ENCODE data around the gene XPOT.
A peak's percentile ranks its signal among the peaks of the same experiment; 100 is the strongest.

Gene XPOT

GRCh38 chr12:64457032-64457431 is 52.8 kb downstream of the XPOT start:
- Histone ChIP-seq H3K9me3 (ENCODE audit: insufficient read depth, low read depth, low read length) (no peaks in the 10 kb centered on the region), H3K9me2 (replicated peaks; ENCODE audit: low read depth, low read length) (no peaks in the 10 kb centered on the region), H3K36me3 (ENCODE audit: insufficient read depth, low read length) (peaks cover 12% of the 10 kb centered on the region; the same call in 1 of the 2 replicates), H3K4me3 (ENCODE audit: low read length, poor library complexity, severe bottlenecking) (peak overlapping the region; percentile 32), H3K27me3 (ENCODE audit: insufficient read depth, low read length, poor library complexity, severe bottlenecking) (no peaks in the 10 kb centered on the region), H4K20me1 (ENCODE audit: insufficient read depth, low read length, poor library complexity, severe bottlenecking) (peaks cover 29% of the 10 kb centered on the region), H3F3A (ENCODE audit: low read depth) (0 out of 2 replicates have a peak, but pooled peaks cover 6% of the 10 kb centered on the region), H3K9ac (ENCODE audit: low read depth, low read length, poor library complexity, severe bottlenecking) (peak overlapping the region; percentile 12), H3K4me2 (ENCODE audit: low read depth, low read length, poor library complexity, severe bottlenecking) (peak overlapping the region; percentile 72), H3K4me1 (ENCODE audit: insufficient read depth, low read length, poor library complexity, severe bottlenecking) (peaks cover 53% of the 10 kb centered on the region), H2AFZ (ENCODE audit: low read length) (no peak overlapping the region), H3K79me2 (ENCODE audit: insufficient read depth, low read length) (peaks cover 86% of the 10 kb centered on the region)
- TF ChIP-seq, protein P1, sequence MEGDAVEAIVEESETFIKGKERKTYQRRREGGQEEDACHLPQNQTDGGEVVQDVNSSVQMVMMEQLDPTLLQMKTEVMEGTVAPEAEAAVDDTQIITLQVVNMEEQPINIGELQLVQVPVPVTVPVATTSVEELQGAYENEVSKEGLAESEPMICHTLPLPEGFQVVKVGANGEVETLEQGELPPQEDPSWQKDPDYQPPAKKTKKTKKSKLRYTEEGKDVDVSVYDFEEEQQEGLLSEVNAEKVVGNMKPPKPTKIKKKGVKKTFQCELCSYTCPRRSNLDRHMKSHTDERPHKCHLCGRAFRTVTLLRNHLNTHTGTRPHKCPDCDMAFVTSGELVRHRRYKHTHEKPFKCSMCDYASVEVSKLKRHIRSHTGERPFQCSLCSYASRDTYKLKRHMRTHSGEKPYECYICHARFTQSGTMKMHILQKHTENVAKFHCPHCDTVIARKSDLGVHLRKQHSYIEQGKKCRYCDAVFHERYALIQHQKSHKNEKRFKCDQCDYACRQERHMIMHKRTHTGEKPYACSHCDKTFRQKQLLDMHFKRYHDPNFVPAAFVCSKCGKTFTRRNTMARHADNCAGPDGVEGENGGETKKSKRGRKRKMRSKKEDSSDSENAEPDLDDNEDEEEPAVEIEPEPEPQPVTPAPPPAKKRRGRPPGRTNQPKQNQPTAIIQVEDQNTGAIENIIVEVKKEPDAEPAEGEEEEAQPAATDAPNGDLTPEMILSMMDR (conservative IDR thresholded peaks at IDR 0.05; ENCODE audit: low read length): no peak
- TF ChIP-seq EZH2phosphoT487 (IDR thresholded peaks at IDR 0.05; ENCODE audit: borderline replicate concordance): no peak

- H2AFZ ChIP-seq (ENCODE audit: low read length): no peak overlapping the region
- peak overlapping the region; percentile 32 for H3K4me3 ChIP-seq (ENCODE audit: low read length, poor library complexity, severe bottlenecking)
- H3K36me3 ChIP-seq (ENCODE audit: insufficient read depth, low read length): peaks cover 16% of the 10 kb centered on the region; the same call in 1 of the 2 replicates
- no peaks in the 10 kb centered on the region for H3K9me3 ChIP-seq (ENCODE audit: insufficient read depth, low read depth, low read length)
- H3K4me1 ChIP-seq (ENCODE audit: insufficient read depth, low read length, poor library complexity, severe bottlenecking): peaks cover 53% of the 10 kb centered on the region
- H3K79me2 ChIP-seq (ENCODE audit: insufficient read depth, low read length): peaks cover 81% of the 10 kb centered on the region
- peak overlapping the region; percentile 12 for H3K9ac ChIP-seq (ENCODE audit: low read depth, low read length, poor library complexity, severe bottlenecking)
- no peak for TF ChIP-seq EZH2phosphoT487 (IDR thresholded peaks at IDR 0.05; ENCODE audit: borderline replicate concordance)
- TF ChIP-seq, protein P1 (conservative IDR thresholded peaks at IDR 0.05; ENCODE audit: low read length): no peak
- peak overlapping the region; percentile 72 for H3K4me2 ChIP-seq (ENCODE audit: low read depth, low read length, poor library complexity, severe bottlenecking)
- no peaks in the 10 kb centered on the region for H3K27me3 ChIP-seq (ENCODE audit: insufficient read depth, low read length, poor library complexity, severe bottlenecking)
- H3F3A ChIP-seq (ENCODE audit: low read depth): 0 out of 2 replicates have a peak, but pooled peaks cover 6% of the 10 kb centered on the region
- H4K20me1 ChIP-seq (ENCODE audit: insufficient read depth, low read length, poor library complexity, severe bottlenecking): peaks cover 29% of the 10 kb centered on the region
- no peaks in the 10 kb centered on the region for H3K9me2 ChIP-seq (replicated peaks; ENCODE audit: low read depth, low read length)
These were observed 53.3 kb downstream of the XPOT start for GRCh38 chr12:64457466-64457865.

- TF ChIP-seq, protein P1 (conservative IDR thresholded peaks at IDR 0.05; ENCODE audit: low read length): no peak
- no peak for TF ChIP-seq EZH2phosphoT487 (IDR thresholded peaks at IDR 0.05; ENCODE audit: borderline replicate concordance)
- H3K9me2 ChIP-seq (replicated peaks; ENCODE audit: low read depth, low read length): no peaks in the 10 kb centered on the region
- H3K4me2 ChIP-seq (ENCODE audit: low read depth, low read length, poor library complexity, severe bottlenecking): peak overlapping the region; percentile 72
- H3K79me2 ChIP-seq (ENCODE audit: insufficient read depth, low read length): peaks cover 77% of the 10 kb centered on the region
- 0 out of 2 replicates have a peak, but pooled peaks cover 6% of the 10 kb centered on the region for H3F3A ChIP-seq (ENCODE audit: low read depth)
- H3K9ac ChIP-seq (ENCODE audit: low read depth, low read length, poor library complexity, severe bottlenecking): no peak overlapping the region
- peaks cover 21% of the 10 kb centered on the region; the same call in 1 of the 2 replicates for H3K36me3 ChIP-seq (ENCODE audit: insufficient read depth, low read length)
- H2AFZ ChIP-seq (ENCODE audit: low read length): no peak overlapping the region
- H4K20me1 ChIP-seq (ENCODE audit: insufficient read depth, low read length, poor library complexity, severe bottlenecking): peaks cover 28% of the 10 kb centered on the region
- no peaks in the 10 kb centered on the region for H3K27me3 ChIP-seq (ENCODE audit: insufficient read depth, low read length, poor library complexity, severe bottlenecking)
- H3K4me1 ChIP-seq (ENCODE audit: insufficient read depth, low read length, poor library complexity, severe bottlenecking): peaks cover 52% of the 10 kb centered on the region
- no peaks in the 10 kb centered on the region for H3K9me3 ChIP-seq (ENCODE audit: insufficient read depth, low read depth, low read length)
- no peak overlapping the region for H3K4me3 ChIP-seq (ENCODE audit: low read length, poor library complexity, severe bottlenecking)
These were observed 53.7 kb downstream of the XPOT start for GRCh38 chr12:64457923-64458322.
